Measurements from ENCODE around the gene AVP. TPM values are rescaled to one million over a fixed set of nuclear protein-coding genes. Genes with fewer than 3 reads are reported as not detected.
A peak's percentile ranks its signal among the peaks of the same experiment; 100 is the strongest.

The AVP gene
- total and polyA plus RNA-seq, 11 donors = not detected

GRCh38 chr20:3106185-3106584 is 21.7 kb upstream of the AVP start:
- Histone ChIP-seq H3K9me3 (no peaks in the 10 kb centered on the region), H3K4me3 (no peak overlapping the region), H3K36me3 (peaks cover 0 to 36% (median 19%) of the 10 kb centered on the region in 9 donors), H3K27me3 (no peaks in the 10 kb centered on the region), H3K27ac (no peak overlapping the region), H3K4me1 (no peaks in the 10 kb centered on the region)
- DNase-seq (no peak), ATAC-seq (no peak)
- no peak for TF ChIP-seq POLR2A (IDR thresholded peaks at IDR 0.05)
- TF ChIP-seq, protein P1, sequence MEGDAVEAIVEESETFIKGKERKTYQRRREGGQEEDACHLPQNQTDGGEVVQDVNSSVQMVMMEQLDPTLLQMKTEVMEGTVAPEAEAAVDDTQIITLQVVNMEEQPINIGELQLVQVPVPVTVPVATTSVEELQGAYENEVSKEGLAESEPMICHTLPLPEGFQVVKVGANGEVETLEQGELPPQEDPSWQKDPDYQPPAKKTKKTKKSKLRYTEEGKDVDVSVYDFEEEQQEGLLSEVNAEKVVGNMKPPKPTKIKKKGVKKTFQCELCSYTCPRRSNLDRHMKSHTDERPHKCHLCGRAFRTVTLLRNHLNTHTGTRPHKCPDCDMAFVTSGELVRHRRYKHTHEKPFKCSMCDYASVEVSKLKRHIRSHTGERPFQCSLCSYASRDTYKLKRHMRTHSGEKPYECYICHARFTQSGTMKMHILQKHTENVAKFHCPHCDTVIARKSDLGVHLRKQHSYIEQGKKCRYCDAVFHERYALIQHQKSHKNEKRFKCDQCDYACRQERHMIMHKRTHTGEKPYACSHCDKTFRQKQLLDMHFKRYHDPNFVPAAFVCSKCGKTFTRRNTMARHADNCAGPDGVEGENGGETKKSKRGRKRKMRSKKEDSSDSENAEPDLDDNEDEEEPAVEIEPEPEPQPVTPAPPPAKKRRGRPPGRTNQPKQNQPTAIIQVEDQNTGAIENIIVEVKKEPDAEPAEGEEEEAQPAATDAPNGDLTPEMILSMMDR (IDR thresholded peaks at IDR 0.05) = no peak
- intact Hi-C loops (cut with DNase I) = loop anchor here in 1 of 10 donors (5.0 kb wide), 1 partner anchor 54 kb away; no protein-coding TSS in a partner anchor
- 89 to 95% (median 93%) methylated on average over 3 of the region's 3 CpGs for WGBS, 4 donors

DNA sequence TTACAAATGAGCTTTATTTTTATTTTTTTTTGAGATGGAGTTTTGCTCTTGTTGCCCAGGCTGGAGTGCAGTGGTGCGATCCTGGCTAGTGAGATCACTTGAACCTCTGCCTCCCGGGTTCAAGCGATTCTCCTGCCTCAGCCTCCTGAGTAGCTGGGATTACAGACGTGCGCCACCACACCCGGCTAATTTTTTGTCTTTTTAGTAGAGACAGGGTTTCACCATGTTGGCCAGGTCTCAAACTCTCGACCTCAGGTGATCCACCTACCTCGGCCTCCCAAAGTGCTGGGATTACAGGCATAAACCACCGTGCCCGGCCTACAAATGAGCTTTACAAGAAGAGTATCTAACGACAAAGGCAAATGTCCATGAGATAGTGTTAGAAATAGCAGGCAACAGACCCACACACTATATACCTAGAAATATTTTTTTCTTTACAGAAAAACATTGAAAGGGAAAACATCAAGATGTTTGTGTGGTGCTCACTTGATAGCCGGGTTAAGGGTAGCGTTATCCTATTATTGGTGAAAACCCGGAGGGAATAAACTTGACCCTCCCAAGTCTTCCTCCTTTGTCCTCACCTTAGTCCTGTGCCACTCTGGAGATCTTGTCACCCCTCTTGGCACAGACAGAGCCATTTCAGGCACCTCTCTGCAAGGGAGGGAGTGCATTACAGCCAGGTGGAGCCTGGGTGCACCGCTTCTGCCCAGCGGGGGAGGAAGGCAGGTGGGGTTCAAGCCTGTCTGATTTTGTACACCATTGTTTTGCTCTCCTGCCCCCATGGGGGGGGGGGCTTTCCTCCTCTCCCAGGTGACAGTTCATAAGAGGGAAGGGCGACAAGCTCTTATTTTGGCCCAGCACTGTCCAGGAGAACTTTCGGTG is 21.0 kb upstream of the AVP start:
- no peak for ATAC-seq
- H3K27ac ChIP-seq = no peak overlapping the region
- no peaks in the 10 kb centered on the region for H3K4me1 ChIP-seq
- no peak overlapping the region for H3K4me3 ChIP-seq
- intact Hi-C loops (cut with DNase I) = loop anchor here in 1 of 10 donors (5.0 kb wide), 1 partner anchor 53 kb away; no protein-coding TSS in a partner anchor
- 94 to 96% (median 96%) methylated on average over 17 to 18 of the region's 18 CpGs for WGBS, 4 donors
- no peaks in the 10 kb centered on the region for H3K9me3 ChIP-seq
- peak in 1 of 5 donors; percentile 8 for DNase-seq
- H3K27me3 ChIP-seq = no peaks in the 10 kb centered on the region
- H3K36me3 ChIP-seq = peaks cover 0 to 32% (median 19%) of the 10 kb centered on the region in 9 donors
- TF ChIP-seq, protein P1 (IDR thresholded peaks at IDR 0.05) = no peak
- no peak for TF ChIP-seq POLR2A (IDR thresholded peaks at IDR 0.05)

- peaks cover 0 to 16% (median 2%) of the 10 kb centered on the region in 9 donors for H3K36me3 ChIP-seq
- no peak overlapping the region for H3K4me3 ChIP-seq
- no peaks in the 10 kb centered on the region for H3K27me3 ChIP-seq
- no peak overlapping the region for H3K27ac ChIP-seq
- intact Hi-C loops (cut with DNase I) = no loop called here
- no peaks in the 10 kb centered on the region for H3K4me1 ChIP-seq
- WGBS, 4 donors = 57 to 71% (median 62%) methylated on average over 3 of the region's 3 CpGs
- TF ChIP-seq, protein P1 (IDR thresholded peaks at IDR 0.05) = no peak
- TF ChIP-seq POLR2A (IDR thresholded peaks at IDR 0.05) = no peak
- peak in 1 of 5 donors; percentile 13 for DNase-seq
- ATAC-seq = no peak
- H3K9me3 ChIP-seq = no peaks in the 10 kb centered on the region
Observed at GRCh38 chr20:3103369-3104032, 19.0 kb upstream of the AVP start.
